HG03135 (cell line): ENCODE data around the gene HYPK.
"Not testable (repeated sequence)": the region's sequence is repeated elsewhere in the genome, so short reads cannot be mapped to it uniquely, and the experiment has no call there.

Source experiments
- ATAC-seq: cut with Tn5 transposase; IDR thresholded peaks from one replicate; pipeline ENCODE4 v1.9.1; 2021; ENCODE audit warnings: mild to moderate bottlenecking, moderate library complexity; ENCODE audit not compliant: unreplicated experiment

The HYPK gene

DNA sequence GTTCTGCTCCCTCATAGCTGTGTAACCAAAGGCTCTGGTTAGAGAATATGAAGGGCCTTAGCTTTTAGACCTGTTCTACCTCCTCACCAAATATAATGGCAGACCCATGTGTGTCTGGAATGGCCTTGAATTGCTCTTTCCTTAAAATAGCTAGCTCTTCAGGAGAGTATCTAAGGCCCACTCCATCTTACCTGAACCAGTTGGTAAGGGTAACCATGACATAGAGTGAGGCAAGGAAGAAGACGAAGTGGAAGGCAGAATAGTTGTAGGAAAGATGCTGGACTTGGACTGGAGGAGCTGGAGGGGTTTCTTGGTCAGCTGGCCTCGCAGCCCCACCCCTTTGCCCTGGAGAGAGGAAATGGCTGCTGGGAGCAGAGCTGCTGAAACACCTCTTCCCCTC is 5.2 kb upstream of the HYPK start:
- ATAC-seq = no peak

DNA sequence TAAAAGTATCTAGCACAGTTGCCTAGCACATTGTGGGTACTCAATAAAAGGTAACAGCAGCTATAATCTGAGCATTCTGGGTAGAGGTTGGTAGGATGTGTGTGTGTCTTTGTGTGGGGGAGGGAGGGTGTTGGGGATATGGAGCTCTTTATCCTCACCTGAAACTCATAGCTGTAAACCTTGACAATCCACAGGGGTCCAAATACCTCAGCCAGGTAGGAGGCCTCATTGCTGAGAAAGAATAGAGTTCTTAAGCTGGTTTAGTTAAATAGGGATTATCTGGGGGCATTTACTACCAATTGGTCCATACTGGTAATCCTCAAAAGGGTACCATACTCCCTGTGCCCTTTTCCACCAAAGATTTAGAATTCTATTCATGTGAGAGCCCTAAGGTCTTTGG is 4.4 kb upstream of the HYPK start:
- ATAC-seq = no peak

DNA sequence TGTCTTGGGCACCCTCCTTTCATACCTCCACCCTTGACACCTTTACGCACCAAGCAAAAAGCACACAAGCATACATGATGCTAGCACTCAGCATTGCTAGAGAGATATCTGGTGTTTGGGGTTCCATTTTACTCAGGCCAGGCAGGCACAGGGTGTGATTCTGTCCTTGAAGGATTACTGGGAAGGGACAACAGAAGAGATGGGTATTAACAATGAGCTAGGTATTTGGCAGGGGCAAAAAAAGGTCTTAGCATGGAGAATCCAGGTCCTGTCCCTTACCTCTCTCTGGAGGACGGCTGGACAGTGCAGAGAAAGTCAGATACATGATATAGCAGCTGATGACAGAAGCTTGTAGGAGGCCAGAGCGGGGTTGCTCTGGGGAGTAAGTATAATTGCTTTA is 3.8 kb upstream of the HYPK start:
- no peak for ATAC-seq

DNA sequence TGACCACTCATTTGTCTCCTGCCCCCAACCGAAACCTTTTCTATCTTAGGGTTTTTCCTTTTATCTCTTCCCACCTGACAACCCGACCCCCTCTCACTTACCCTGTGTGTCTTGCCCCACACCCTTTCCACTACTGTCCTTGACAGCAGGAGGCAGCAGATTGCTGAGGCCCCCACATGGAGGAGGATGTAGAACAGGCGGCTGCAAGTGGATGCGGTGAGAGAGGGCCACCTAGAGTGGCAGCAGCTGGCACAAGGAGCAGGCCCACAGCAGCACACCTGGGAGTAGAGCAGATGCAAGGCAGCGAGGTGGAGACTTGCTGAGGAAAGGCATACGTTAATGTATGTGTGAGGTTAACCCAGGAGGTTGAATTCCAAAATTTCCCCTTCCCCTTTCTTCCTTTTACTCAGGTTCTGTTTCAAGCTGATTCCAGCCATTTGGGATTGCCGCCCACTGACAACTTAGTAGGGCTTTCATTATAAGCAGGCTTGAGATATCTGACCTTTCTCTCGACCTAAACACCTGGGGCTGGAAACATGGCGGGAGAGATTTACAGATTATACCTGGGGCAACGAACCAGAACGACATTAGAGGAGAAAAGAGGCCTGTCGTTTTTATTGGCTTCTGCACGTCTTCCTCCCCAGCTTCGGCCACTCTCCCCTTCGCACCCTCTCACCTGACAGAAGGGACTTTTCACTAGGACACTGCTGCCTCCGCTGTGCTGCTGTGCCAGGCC is 1.0 kb upstream of the HYPK start:
- no peak for ATAC-seq

DNA sequence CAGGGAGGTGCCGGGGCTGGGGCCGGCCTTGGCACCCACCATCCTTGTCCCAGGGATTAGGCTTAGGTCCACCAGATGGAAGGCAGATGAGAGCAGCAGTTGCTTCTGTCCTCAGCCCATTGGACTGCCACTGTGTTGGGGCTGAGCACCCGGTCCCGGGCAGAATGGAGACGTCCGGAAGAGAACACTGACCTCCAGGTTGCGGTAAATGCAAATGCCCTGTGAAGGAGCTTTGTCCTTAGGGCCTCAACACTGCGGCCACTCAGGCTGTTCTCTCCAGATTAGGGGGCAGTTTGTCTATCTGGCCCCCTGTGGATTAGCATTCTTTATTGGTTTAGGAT is 484 bp upstream of the HYPK start, which contains the start of gene SERINC4:
SERINC4 (minus strand) TSS at position 276 of the 341 bp plus-strand sequence; CDS start at position 42, 234 bp downstream.
- ATAC-seq = no peak

DNA sequence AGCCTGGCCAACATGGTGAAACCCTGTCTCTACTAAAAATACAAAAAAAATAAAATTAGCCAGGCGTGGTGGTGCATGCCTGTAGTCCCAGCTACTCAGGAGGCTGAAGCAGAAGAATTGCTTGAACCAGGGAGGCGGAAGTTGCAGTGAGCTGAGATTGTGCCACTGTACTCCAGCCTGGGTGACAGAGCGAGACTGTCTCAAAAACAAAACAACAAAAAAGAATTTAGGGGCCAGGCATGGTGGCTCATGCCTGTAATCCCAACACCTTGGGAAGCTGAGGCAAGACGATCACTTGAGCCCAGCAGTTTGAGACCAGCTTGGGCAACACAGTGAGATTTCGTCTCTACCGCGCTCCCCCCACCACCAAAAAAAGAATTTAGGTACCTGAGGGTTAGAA is 2.3 kb downstream of the HYPK start:
- not testable (repeated sequence) for ATAC-seq

DNA sequence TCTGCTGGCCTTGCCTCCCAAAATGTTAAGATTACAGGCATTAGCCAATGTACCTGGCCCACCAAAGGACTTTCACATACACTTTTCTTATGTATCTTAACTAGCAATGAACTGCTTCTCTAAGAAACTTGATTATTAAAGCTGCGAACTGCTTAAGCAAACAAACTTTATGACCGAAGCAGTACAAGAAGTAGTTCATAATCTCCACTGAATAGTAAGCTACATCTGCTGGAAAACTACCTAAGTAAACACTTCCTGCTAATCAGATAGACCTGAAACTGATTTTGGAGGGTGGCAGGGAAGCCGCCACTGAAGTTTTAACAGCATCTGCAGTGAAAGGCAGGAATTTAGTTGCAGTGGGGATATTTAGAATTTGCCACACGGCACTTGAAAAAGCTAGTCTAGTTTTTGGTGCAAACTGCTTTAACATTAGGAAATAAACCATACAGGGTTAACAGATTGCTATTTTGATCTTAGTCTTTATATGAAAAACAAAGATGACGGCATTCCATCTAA is 8.1 kb downstream of the HYPK start:
- no peak for ATAC-seq

DNA sequence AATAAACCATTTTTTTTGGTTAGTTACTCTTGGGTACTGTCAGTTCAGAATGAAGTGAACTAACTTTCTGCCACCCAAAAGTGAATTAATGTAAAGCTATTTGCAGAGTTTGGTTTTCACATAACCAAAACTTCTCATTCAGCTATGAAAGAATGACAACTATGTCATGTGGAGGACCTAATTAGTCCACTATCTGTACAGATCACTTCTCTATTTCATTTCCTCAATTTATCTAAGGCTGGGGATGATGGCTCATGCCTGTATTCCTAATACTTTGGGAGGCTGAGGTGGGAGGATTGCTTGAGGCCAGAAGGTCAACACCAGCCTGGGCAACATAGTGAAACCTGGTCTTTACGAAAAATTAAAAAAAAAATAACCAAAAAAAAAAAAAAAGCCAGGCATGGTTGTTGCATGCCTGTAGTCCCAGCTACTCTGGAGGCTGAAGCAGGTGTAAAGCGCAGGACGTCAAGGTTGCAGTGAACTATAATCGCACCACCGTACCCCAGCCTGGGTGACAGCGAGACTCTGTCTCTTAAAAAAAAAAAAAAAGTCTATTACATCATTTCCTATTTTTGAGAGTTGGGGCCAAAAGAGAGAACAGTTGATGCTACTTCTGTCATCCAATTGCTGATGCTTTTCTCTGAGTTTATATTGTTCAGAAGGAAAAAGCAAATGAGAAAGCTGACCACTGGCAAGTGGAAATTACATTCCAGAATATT is 8.7 kb downstream of the HYPK start:
- ATAC-seq = no peak

DNA sequence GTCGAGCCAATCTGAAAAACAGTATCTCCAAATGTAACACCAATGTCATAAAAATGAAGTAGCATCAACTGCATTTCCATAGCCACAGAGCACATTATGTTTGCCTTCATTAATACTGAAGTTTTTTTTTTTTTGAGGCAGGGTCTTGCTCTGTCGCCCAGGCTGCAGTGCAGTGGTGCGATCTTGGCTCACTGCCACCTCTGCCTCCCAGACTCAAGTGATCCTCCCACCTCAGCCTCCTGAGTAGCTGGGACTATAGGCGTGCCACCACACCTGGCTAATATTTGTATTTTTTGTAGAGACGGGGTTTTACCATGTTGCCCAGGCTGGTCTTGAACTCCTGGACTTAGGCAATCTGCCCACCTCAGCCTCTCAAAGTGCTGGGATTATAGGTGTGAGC is 14.7 kb downstream of the HYPK start:
- ATAC-seq = not testable (repeated sequence)

DNA sequence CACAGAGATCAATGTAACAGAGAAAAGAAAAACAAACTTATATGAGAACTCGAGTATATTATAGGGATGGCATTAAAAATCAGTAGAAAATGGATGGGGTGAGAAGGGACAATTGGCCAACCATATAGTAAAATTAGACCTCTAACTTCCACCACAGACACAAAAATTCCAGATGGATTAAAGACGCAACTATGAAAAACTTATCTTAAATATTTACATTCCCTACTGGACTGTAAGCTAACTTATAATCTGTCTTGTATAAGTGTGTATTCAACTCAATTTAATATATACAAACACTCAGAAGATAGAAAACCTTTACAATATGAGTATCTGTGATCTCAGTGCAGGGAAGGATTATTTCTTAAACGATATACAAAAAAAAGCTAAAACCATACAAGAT is 21.1 kb downstream of the HYPK start:
- no peak for ATAC-seq

DNA sequence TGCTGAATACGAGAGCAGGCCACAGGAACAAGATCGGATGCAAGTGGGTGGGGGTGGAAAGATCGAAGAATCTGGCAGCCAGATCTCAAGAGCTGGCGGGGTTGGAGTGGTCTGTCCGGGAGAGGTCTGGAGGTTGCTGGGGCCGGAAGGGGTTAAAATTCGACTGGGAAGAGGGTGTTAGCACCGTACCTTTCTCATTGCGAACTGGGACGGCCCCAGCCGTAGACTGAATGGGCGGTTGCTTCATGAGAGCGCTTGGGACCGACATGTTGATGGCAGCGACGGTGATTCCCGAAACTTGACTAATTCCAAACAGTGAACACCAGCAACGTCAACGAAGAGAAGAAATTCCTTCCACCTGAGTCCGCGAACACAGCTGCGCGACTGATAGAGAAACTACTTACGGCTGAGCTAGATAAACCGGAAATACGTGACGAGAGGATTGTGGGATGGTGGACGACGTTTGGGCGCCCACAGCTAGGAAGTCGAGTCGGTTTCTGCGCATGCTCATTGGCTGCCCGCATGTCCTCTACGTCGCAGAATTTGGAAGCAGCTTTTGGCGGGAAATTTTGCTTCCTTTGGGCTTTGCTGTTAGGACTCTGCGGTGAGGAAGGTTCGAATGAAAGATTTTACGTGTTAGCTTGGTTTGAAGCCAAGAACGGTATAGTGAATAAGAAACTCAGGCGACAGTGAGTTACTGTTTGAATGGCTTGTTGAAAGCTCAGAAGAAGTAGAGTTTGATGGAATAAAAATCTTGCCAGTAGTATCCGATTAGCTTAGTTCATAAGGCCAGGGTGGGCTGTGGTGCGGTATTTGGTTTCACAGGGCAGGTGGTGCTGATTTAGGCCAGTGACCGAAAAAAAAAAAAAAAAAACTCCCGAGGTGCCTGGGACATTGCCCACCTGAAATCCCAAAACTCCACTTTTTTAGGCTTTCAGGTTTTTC is 24.2 kb downstream of the HYPK start, which contains the start of gene MFAP1:
MFAP1 (minus strand) TSS at position 389 of the 945 bp plus-strand sequence; CDS start at position 268, 121 bp downstream.
- ATAC-seq = peak; percentile 66

DNA sequence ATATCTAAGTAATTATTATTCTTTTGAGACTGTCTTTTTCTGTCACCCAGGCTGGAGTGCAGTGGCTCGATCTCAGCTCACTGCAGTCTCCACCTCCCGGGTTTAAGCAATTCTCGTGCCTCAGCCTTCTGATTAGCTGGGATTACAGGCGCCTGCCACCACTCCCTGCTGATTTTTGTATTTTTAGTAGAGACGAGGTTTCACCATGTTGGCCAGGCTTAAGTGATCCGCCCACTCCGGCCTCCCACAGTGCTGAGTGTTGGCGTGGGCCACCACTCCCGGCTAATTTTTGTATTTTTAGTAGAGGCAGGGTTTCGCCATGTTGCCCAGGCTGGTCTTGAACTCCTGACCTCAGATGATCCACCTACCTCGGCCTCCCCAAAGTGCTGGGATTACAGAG is 24.9 kb downstream of the HYPK start:
- not testable (repeated sequence) for ATAC-seq

DNA sequence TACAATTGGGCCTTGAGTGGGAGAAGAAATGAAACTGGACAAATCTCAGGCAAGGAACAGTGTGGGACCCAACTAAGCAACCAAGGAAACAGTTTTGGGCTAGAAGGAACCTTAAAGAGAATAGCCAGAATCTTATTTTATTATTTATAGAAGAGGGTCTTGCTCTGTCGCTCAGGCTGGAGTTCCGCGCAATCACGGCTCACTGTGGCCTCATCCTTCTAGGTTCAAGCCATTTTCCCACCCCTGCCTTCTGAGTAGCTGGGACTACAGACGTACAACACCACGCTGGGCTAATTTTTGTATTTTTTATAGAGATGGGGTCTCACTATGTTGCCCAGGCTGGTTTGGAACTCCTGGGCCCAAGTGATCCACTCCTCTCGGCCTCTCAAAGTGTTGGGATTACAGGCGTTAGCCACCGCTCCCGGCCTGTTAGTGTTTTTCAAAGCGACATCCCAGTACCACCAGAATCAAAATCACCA is 25.7 kb downstream of the HYPK start:
- no peak for ATAC-seq

DNA sequence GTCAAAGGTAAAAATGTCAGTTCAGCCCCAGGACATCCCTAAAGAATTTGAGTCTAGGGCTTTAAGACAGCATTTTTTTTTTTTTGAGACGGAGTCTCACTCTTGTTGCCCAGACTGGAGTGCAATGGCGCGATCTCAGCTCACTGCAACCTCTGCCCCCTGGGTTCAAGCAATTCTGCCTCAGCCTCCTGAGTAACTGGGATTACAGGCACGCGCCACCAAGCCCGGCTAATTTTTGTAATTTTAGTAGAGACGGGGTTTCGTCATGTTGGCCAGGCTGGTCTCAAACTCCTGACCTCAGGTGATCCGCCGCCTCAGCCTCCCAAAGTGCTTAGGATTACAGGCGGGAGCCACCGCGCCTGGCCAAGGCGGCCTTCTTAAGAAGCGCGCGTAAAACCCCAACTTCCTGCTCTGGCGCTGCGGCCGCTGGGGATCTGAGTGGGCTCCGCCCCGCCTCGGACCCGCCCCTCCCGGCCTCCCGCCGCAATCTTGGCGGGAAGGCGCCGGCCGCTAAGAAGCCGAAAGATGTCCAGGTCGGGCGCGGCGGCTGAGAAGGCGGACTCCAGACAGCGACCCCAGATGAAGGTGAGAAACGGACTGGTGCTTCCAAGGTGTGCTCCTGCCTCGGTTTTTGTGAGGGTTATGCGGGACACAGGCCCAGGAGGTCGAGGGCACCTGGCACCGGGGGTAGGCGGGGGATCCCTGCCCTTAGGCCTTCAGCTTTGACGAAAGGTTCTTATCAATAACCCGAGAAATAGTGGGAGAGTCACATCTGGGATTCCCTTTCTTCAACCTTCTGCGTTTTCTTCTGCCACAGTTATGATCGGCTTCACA is 26.3 kb downstream of the HYPK start, which contains the start of gene WDR76:
WDR76 (plus strand) TSS at position 495 of the 834 bp plus-strand sequence; CDS start at position 526, 31 bp downstream.
- peak; percentile 57 for ATAC-seq

DNA sequence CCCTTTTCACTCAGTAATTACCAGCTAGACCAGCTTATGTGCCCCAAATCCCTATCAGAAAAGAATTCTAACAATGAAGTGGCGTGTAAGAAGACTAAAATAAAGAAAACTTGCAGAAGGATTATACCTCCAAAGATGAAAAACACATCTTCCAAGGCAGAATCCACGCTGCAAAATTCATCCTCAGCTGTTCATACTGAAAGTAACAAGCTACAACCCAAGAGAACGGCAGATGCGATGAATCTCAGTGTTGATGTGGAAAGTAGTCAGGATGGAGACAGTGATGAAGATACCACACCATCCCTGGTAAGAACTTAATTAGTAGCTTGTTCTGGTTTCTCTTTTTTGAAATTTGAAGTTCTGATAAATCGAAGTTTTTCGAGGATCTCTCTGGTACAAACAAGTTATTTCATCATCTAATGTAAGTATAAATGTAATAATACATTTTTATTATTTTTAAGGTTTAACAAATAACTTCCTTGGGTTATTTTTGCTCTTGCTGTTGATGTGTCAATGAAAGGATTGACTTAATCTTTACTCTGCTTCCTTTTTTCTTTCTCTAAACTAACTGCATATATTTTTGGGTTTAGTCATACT is 27.8 kb downstream of the HYPK start:
- ATAC-seq = no peak

DNA sequence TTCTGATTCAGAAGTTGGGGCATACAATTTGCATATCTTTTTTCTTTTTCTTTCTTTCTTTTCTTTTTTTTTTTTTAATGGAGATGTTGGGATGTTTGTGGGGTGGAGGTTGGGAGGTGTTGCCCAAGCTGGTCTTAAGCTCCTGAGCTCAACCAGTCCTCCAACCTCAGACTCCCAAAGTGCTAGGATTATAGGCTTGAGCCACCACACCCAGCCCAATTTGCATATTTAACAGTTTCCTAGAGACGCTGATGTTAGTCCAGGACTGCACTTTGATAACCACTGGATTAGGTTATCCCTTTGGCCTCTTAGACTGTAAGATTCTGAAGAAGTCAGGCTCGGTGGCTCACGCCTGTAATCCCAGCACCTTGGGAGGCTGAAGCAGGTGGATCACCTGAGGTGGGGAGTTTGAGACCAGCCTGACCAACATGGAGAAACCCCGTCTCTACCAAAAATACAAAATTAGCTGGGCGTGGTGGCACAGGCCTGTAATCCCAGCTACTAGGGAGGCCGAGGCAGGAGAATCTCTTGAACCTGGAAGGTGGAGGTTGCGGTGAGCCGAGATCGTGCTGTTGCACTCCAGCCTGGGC is 29.6 kb downstream of the HYPK start:
- ATAC-seq = not testable (repeated sequence)

DNA sequence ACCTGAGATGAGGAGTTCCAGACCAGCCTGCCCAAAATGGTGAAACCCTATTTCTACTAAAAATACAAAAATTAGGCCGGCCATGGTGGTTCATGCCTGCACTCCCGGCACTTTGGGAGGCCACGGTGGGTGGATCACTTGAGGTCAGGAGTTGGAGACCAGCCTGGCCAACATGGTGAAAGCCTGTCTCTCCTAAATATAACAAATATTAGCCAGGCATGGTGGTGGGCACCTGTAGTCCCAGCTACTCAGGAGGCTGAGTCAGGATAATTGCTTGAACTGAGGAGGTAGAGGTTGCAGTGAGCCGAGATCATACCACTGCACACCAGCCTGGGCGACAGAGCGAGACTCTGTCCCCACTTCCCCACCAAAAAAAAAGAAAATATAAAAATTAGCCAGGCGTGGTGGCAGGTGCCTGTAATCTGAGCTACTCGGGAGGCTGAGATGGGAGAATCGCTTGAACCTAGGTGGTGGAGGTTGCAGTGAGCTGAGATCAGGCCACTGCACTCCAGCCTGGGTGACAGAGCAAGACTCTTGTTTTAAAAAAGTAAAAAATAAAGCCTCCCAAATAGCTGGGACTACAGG is 30.4 kb downstream of the HYPK start:
- not testable (repeated sequence) for ATAC-seq

DNA sequence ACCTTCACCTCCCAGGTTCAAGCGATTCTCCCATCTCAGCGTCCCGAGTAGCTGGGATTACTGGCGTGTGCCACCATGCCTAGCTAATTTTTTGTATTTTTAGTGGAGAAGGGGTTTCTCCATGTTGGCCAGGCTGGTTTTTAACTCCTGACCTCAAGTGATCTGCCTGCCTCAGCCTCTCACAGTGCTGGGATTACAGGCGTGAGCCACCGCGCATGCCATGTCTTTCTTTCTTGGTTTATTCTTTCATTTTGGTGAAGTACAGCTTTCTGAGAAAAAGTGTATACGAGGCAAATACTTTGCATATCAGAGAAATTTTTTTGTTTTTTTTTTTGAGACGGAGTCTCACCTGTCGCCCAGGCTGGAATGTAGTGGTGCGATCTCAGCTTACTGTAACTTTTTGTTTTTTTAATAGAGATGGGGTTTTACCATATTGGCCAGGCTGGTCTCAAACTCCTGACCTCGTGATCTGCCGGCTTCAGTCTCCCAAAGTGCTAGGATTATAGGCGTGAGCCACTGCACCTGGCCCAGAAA is 31.2 kb downstream of the HYPK start:
- not testable (repeated sequence) for ATAC-seq
